ENCODE data around the gene MAGI1. TPM values are rescaled to one million over a fixed set of nuclear protein-coding genes. Genes with fewer than 3 reads are reported as not detected.

Gene MAGI1
- total RNA-seq, 2 experiments from 2014 or later: 0.21 to 0.24 TPM

DNA sequence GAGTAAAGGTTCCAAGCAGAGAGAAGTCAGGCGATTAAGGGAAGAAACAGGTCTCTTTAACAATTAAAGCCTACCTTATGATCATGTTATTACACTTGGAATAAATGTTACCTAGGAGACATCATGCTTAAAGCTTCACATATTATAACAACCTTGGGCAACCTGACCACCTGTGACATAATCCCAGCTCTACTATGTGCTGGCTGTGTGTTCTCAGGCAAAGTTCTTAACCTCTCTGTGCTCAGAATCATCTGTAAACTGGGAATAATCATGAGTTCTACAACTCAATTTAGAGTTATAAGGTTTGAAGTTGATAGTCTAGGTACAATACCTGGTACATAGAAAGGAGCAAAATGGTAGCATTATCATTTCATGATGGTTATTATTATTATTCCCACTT, 159.3 kb downstream of the MAGI1 start:
- Mint-ChIP-seq H3K27me3 (no peaks in the 10 kb centered on the region), H3K4me3 (no peak overlapping the region), H3K27ac (no peak overlapping the region), H3K9me3 (no peaks in the 10 kb centered on the region), H3K4me1 (ENCODE audit: low read depth) (no peaks in the 10 kb centered on the region), H3K36me3 (no peaks in the 10 kb centered on the region)
- DNase-seq: no peak
- POLR2A ChIA-PET: no interaction called here
- intact Hi-C loops (cut with micrococcal nuclease): no loop called here
- CTCF ChIA-PET: no interaction called here

DNA sequence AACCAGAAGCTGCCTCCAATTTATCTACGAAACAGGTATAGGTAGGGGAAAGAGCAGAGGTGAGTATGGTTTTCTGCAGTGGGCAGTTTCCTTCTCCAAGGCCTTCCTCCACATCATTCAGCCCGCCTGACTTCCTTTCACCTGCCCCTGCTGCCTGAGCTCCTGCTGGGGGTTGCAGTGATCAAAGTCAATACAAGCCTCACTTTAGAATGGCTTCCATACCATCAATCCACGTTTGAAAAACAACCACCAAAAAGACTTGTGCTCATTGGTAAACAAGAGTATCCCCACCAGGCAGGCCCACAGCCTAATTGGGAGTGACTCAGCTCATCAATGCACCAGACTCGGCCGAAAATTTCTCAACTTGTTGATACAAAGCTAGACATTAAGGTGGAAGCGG, 159.9 kb downstream of the MAGI1 start:
- DNase-seq: no peak
- Mint-ChIP-seq H3K27me3 (no peaks in the 10 kb centered on the region), H3K27ac (no peak overlapping the region), H3K9me3 (no peaks in the 10 kb centered on the region), H3K4me1 (ENCODE audit: low read depth) (no peaks in the 10 kb centered on the region), H3K36me3 (no peaks in the 10 kb centered on the region), H3K4me3 (no peak overlapping the region)
- ChIA-PET CTCF (no interaction called here), POLR2A (no interaction called here)
- intact Hi-C loops (cut with micrococcal nuclease): no loop called here

DNA sequence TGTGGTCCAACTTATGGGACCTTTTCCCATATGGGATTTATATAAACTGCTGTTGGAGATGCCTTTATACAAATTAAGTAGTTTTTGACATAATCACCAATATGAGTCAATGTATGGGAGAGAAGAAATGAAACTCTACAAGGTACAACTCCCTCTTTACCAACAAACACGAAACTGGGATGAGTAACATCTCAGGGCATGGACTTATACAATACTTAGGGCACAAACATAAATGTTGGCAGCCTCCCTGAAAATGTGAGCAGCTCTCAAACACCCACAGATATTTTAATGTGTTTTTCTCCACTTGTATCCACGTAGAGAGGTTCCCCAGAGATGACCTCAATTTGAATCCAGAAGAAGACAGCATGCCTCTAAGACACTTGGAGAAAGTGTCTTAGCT, 161.6 kb downstream of the MAGI1 start:
- no peak overlapping the region for H3K27ac Mint-ChIP-seq
- no peaks in the 10 kb centered on the region for H3K36me3 Mint-ChIP-seq
- CTCF ChIA-PET: no interaction called here
- no peak overlapping the region for H3K4me3 Mint-ChIP-seq
- POLR2A ChIA-PET: no interaction called here
- no peak for DNase-seq
- no peaks in the 10 kb centered on the region for H3K27me3 Mint-ChIP-seq
- intact Hi-C loops (cut with micrococcal nuclease): no loop called here
- H3K4me1 Mint-ChIP-seq (ENCODE audit: low read depth): no peaks in the 10 kb centered on the region
- H3K9me3 Mint-ChIP-seq: no peaks in the 10 kb centered on the region

DNA sequence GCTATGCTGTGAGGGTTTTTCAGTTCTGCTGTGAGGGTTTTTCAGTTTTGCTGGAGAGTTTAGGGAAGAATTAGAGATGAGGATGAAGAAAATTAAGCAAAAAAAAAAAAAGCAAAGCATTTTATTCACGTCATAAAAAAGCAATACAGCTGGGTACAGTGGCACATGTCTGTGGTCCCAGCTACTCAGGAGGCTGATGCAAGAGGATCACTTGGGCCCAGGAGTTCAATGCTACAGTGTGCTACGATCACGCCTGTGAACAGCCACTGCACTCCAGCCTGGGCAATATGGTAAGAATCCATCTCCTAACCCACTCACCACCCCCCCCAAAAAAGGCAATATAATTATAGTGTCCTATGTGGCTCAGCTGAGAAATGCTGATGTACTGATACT, 162.7 kb downstream of the MAGI1 start:
- Mint-ChIP-seq H3K36me3 (no peaks in the 10 kb centered on the region), H3K4me1 (ENCODE audit: low read depth) (no peaks in the 10 kb centered on the region), H3K4me3 (no peak overlapping the region), H3K9me3 (no peaks in the 10 kb centered on the region), H3K27me3 (no peaks in the 10 kb centered on the region), H3K27ac (no peak overlapping the region)
- DNase-seq: no peak
- POLR2A ChIA-PET: interaction anchor here (0.6 kb wide), 1 partner anchor 1342 kb away, joined by 3 read pairs; no protein-coding TSS in a partner anchor
- intact Hi-C loops (cut with micrococcal nuclease): no loop called here
- CTCF ChIA-PET: no interaction called here

DNA sequence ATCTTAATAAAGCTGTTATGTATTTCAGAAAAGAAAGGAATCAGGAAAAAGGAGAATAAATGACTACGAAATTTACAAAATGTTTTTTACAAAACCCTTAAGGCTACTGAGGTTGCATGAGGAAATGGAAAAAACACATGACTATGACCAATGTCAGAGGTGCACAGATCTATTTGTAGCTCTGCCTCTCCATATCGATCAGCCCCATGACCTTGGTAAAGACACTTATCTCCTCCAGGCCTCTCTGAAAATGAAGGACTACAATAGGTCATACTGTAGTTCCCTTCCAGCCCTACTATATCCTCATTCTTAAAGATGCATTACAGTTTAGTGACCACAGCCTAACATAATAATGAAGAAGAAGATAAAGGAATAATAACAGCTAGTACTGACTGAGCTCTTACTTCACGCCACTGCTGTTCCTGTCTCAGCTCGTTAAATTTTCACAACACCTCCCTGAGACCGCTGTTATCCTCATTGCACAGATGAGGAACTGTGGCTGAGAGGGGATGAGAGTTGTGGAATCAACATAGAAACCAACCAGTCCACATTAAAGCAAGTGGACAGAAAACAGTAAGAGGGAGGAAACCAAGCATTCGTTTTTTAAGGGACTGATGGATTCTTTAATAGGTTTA, 163.2 kb downstream of the MAGI1 start:
- H3K27ac Mint-ChIP-seq: no peak overlapping the region
- CTCF ChIA-PET: no interaction called here
- no peaks in the 10 kb centered on the region for H3K27me3 Mint-ChIP-seq
- no peaks in the 10 kb centered on the region for H3K4me1 Mint-ChIP-seq (ENCODE audit: low read depth)
- H3K9me3 Mint-ChIP-seq: no peaks in the 10 kb centered on the region
- no peak for DNase-seq
- no peaks in the 10 kb centered on the region for H3K36me3 Mint-ChIP-seq
- POLR2A ChIA-PET: interaction anchor here (0.6 kb wide), 1 partner anchor 1342 kb away, joined by 3 read pairs; no protein-coding TSS in a partner anchor
- intact Hi-C loops (cut with micrococcal nuclease): no loop called here
- no peak overlapping the region for H3K4me3 Mint-ChIP-seq

DNA sequence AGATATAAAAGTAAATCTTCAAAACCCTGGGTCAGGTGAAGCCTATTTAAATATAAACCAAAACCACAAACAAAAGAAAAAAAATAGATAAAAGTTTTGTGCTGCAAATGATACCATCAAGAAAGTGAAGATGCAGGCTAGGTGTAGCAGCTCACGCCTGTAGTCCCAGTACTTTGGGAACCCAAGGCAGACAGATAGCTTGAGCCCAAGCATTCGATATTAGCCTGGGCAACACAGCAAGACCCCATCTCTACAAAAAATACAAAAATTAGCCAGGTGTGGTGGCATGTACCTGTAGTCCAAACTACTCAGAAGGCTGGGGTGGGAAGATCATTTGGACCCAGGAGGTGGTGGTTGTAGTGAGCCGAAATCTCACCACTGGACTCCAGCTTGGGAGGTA, 164.8 kb downstream of the MAGI1 start:
- ChIA-PET POLR2A (no interaction called here), CTCF (no interaction called here)
- Mint-ChIP-seq H3K27ac (no peak overlapping the region), H3K27me3 (no peaks in the 10 kb centered on the region), H3K4me1 (ENCODE audit: low read depth) (no peaks in the 10 kb centered on the region), H3K36me3 (no peaks in the 10 kb centered on the region), H3K4me3 (no peak overlapping the region), H3K9me3 (no peaks in the 10 kb centered on the region)
- intact Hi-C loops (cut with micrococcal nuclease): no loop called here
- no peak for DNase-seq

DNA sequence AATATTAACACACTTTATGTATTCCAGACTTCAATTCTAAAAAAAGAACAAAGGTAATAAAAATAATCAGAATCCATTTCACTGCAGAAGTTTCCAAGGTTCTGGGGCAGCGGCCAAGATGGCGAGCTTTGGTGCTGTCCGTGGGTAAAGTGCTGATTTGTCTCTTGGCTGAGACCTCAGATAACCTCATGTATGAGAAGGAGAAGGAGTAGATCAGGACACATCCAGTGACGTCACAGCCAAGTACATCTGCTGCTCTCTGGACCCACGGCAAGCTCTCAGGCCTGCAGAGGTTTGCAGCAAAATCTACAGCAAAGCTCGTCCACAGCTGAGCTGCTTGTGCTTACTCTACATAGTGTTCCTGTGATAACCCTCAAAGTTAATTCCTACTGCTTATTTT, 165.7 kb downstream of the MAGI1 start:
- intact Hi-C loops (cut with micrococcal nuclease): no loop called here
- H3K27me3 Mint-ChIP-seq: no peaks in the 10 kb centered on the region
- no peak for DNase-seq
- H3K27ac Mint-ChIP-seq: no peak overlapping the region
- CTCF ChIA-PET: no interaction called here
- no peaks in the 10 kb centered on the region for H3K4me1 Mint-ChIP-seq (ENCODE audit: low read depth)
- POLR2A ChIA-PET: no interaction called here
- H3K9me3 Mint-ChIP-seq: peaks cover 3% of the 10 kb centered on the region
- no peaks in the 10 kb centered on the region for H3K36me3 Mint-ChIP-seq
- H3K4me3 Mint-ChIP-seq: no peak overlapping the region

DNA sequence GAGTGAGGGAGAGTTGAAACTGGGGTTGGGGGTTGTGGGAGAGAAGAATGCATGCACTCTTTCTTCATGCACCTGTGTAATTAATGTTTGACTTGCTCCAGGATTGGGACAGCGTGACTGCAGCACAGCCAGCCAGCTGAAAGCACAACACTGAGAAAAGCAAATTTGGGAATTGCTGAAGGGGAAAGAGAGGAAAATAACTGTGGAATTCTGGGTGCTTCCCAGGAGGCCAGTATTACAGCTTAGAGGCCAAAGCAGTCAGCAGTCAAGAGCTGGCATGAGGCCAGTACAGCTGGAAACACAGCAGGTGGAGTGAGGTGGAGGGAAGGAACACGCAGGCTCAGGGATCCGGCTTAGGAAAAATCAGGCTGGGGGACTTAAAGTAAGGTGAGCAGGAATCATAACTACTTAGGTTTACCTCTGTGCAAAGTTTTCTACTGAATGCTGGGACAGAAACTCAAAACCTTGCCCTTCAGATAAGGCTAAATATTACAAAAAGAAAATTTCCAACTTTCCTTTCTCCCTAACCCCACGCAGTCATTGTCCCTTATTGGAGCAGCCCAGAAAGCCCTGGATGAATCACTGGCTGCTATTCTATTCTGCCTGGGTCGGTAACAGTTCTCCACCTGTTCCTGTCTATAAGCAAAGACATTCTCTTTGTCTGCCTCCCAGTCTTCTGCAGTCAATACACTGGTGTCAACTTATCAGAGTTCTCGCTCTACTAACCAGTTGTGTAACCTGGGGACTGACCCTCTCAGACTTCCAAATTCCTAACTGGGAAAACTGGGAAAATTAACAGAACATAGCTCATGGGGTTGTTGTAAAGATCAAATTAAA, 167.2 kb downstream of the MAGI1 start:
- no peaks in the 10 kb centered on the region for H3K27me3 Mint-ChIP-seq
- H3K9me3 Mint-ChIP-seq: peaks cover 3% of the 10 kb centered on the region
- intact Hi-C loops (cut with micrococcal nuclease): no loop called here
- H3K4me3 Mint-ChIP-seq: no peak overlapping the region
- CTCF ChIA-PET: no interaction called here
- H3K4me1 Mint-ChIP-seq (ENCODE audit: low read depth): no peaks in the 10 kb centered on the region
- no peak for DNase-seq
- POLR2A ChIA-PET: no interaction called here
- no peak overlapping the region for H3K27ac Mint-ChIP-seq
- H3K36me3 Mint-ChIP-seq: no peaks in the 10 kb centered on the region

DNA sequence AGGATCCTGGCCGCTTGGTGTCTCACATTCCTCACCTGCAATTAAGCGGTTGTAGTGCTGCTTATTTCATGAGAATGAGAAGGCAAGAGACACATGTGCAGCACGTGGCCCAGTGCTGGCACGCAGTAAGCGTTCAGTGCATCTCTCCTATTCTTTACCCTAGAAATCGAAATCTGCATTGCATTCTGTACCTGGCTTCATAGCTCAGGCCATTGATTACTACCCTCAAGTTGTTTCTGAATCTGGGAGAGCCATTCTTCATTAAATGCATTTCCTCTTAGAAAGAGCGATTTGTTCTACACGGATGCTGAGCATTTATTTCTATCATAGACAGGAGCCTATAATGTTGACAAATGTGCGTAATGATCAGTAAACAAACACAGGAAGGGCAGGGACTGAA, 168.9 kb downstream of the MAGI1 start:
- no peaks in the 10 kb centered on the region for H3K27me3 Mint-ChIP-seq
- H3K9me3 Mint-ChIP-seq: peaks cover 3% of the 10 kb centered on the region
- no peaks in the 10 kb centered on the region for H3K36me3 Mint-ChIP-seq
- no peak for DNase-seq
- intact Hi-C loops (cut with micrococcal nuclease): no loop called here
- CTCF ChIA-PET: no interaction called here
- no peak overlapping the region for H3K27ac Mint-ChIP-seq
- no peaks in the 10 kb centered on the region for H3K4me1 Mint-ChIP-seq (ENCODE audit: low read depth)
- POLR2A ChIA-PET: no interaction called here
- H3K4me3 Mint-ChIP-seq: no peak overlapping the region

DNA sequence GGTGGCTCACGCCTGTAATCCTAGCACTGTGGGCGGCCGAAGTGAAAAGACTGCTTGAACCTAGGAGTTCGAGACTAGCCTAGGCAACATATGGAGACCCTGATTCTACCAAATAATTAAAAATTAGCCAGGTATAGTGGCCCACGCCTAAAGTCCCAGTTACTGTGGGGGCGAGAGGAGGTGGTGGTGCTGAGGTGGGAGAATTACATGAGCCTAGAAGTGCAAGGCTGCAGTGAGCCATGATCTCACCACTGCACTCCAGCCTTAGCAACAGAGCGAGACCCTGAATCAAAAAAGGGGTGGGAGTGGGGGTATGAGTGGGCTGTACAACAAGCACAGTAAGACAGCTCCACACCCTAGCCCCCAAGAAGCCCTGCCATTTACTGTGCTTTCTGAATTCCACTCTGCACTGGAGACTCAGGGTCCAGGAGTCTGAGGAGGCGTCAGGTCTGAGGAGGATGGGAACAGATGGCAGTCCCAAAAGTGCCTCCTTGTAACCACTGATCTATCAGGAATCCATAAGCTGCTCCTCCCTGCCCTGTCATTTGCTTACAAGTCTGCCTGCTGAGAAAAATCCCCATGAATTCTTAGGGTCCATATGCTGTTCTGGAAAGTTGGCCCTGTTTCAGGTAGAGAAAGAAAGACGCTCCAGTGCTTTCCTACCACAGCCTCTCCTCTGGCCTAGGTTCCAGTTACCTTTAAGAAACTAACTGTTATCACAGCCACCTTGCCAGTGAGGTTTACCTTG, 171.1 kb downstream of the MAGI1 start:
- Mint-ChIP-seq H3K27me3 (no peaks in the 10 kb centered on the region), H3K4me3 (no peak overlapping the region), H3K9me3 (peaks cover 3% of the 10 kb centered on the region), H3K36me3 (no peaks in the 10 kb centered on the region), H3K27ac (no peak overlapping the region), H3K4me1 (ENCODE audit: low read depth) (no peaks in the 10 kb centered on the region)
- intact Hi-C loops (cut with micrococcal nuclease): no loop called here
- no peak for DNase-seq
- POLR2A ChIA-PET: no interaction called here
- CTCF ChIA-PET: interaction anchor here (0.6 kb wide), 1 partner anchor 296 kb away, joined by 3 read pairs; no protein-coding TSS in a partner anchor

DNA sequence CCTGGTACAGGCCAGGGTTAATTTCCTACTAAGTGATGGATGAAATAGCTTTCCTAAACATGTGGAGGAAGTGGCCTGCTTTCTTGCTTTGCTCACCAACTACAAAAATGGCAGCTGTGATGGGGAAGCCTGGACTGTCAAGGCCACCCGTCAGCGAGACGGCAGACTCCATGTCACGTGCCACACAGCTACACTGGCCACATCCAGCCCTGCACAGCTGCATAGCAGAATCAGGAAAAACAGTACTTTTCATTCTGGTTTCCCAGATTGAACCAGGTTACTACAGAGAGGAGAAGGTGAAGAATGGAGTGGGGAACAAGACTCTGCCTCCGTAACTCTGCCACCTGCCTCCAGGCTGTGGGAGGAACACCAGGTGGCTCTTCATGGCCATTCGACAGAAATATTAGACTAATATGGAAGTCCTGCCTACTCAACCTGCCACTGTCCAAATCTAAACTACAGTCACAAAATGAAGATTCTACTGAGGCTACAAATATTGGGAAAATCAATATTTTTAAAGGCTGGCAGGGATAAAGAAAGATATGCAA, 174.3 kb downstream of the MAGI1 start:
- H3K4me1 Mint-ChIP-seq (ENCODE audit: low read depth): no peaks in the 10 kb centered on the region
- CTCF ChIA-PET: no interaction called here
- H3K4me3 Mint-ChIP-seq: no peak overlapping the region
- intact Hi-C loops (cut with micrococcal nuclease): no loop called here
- DNase-seq: no peak
- H3K27ac Mint-ChIP-seq: no peak overlapping the region
- H3K9me3 Mint-ChIP-seq: peaks cover 3% of the 10 kb centered on the region
- H3K27me3 Mint-ChIP-seq: no peaks in the 10 kb centered on the region
- POLR2A ChIA-PET: no interaction called here
- no peaks in the 10 kb centered on the region for H3K36me3 Mint-ChIP-seq

DNA sequence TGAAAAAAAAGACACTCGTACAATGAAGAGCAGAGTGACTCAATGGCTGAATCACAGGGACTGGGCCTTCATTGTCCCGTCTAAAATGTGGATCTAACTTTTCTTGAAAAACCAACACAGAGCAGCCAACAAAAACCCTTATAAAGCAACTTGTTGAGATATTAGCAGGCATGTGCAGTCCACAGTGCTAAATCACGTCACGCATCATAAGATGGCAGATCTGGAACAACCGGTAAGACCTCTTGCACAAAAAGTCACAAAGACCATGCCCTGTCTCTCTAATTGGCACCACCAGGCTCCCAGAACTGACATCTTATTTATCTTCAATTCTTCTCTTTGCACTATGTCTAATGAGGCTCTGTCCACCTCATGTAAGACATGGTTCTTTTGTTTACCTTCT, 177.0 kb downstream of the MAGI1 start:
- Mint-ChIP-seq H3K9me3 (no peaks in the 10 kb centered on the region), H3K4me1 (ENCODE audit: low read depth) (no peaks in the 10 kb centered on the region), H3K27ac (no peak overlapping the region), H3K4me3 (no peak overlapping the region), H3K36me3 (no peaks in the 10 kb centered on the region), H3K27me3 (no peaks in the 10 kb centered on the region)
- POLR2A ChIA-PET: no interaction called here
- CTCF ChIA-PET: no interaction called here
- intact Hi-C loops (cut with micrococcal nuclease): no loop called here
- DNase-seq: no peak

All from activated CD4-positive, alpha-beta memory T cell treated with anti-CD3 and anti-CD28 coated beads for 36 hours (primary cell).